ENCODE data around the gene GLMN. TPM values are rescaled to one million over a fixed set of nuclear protein-coding genes. Genes with fewer than 3 reads are reported as not detected.

Gene GLMN
- total and polyA plus RNA-seq, 2 of the 13 experiments (the other 11 are each of a cell fraction or from before 2014, with no cell fraction given): 5.9 to 18.4 TPM

- TF ChIP-seq ZNF407 (CRISPR knock-in tag; IDR thresholded peaks at IDR 0.05; ENCODE audit: not compliant biosample characterization): no peak
Measured at GRCh38 chr1:92273039-92273438, 25.7 kb downstream of the GLMN start (continued).

- FAIRE-seq: no peak
- TF ChIP-seq TEF (CRISPR knock-in tag; IDR thresholded peaks at IDR 0.05) (no peak), ZNF609 (CRISPR knock-in tag; IDR thresholded peaks at IDR 0.05; ENCODE audit: borderline replicate concordance) (no peak), ATF2 (CRISPR knock-in tag; IDR thresholded peaks at IDR 0.05) (no peak), PTBP1 (IDR thresholded peaks at IDR 0.05; ENCODE audit: low read depth, low read length, poor library complexity, severe bottlenecking) (no peak), REPIN1 (CRISPR knock-in tag; IDR thresholded peaks at IDR 0.05; ENCODE audit: borderline replicate concordance, low read depth) (no peak)
- no TSS peak for BruUV-seq (replicated peaks)
- intact Hi-C loops (cut with micrococcal nuclease; ENCODE audit: unreplicated experiment) (no loop called here), in situ Hi-C loops (cut with HindIII; ENCODE audit: extremely low pct_ligation_motif_present, low pct_unique_long_range_greater_than_20kb) (no loop called here)
- H3K4me1 ChIP-seq (ENCODE audit: insufficient read depth, low read length): no peaks in the 10 kb centered on the region
- H3K36me3 ChIP-seq (replicated peaks in 1 of 2; ENCODE audit: control insufficient read depth in 1 of 2, insufficient read depth in 2 of 2, low read length in 2 of 2): peaks cover 1 to 17% of the 10 kb centered on the region in 2 experiments; a peak in 2 of 5 replicates
- POLR2A ChIA-PET: no interaction called here
- H3K79me2 ChIP-seq (ENCODE audit: insufficient read depth, low read length): no peaks in the 10 kb centered on the region
- H3K9ac ChIP-seq (ENCODE audit: insufficient read depth, low read depth, low read length): no peak overlapping the region
- no peak overlapping the region for H2AFZ ChIP-seq (ENCODE audit: low read length)
- CTCF ChIA-PET (ENCODE audit: low intra/inter-chr PET ratio, low total read pairs): no interaction called here
- ATAC-seq: no peak
- H3K9me3 ChIP-seq (ENCODE audit: low read length): no peaks in the 10 kb centered on the region
- no peak overlapping the region for H3K4me2 ChIP-seq (ENCODE audit: low read depth, low read length)
- DNase-seq (ENCODE audit: low spot score): no peak
- H3K27me3 ChIP-seq (ENCODE audit: control insufficient read depth in 1 of 2, insufficient read depth in 2 of 2, low read length in 2 of 2): no peaks in the 10 kb centered on the region
- WGBS (ENCODE audit: low lambda C conversion rate): 97% methylated on average over 3 of the region's 3 CpGs
- H3K27ac ChIP-seq (ENCODE audit: extremely low read length, insufficient read depth, low read length): no peak overlapping the region
- no peaks in the 10 kb centered on the region for H4K20me1 ChIP-seq (ENCODE audit: insufficient read depth, low read length)
- H3K4me3 ChIP-seq (replicated peaks in 1 of 3; ENCODE audit: insufficient read depth in 1 of 3, low read depth in 2 of 3, low read length in 3 of 3): no peak overlapping the region
Measured at GRCh38 chr1:92262516-92262915, 36.3 kb downstream of the GLMN start.
